Measurements from ENCODE around the gene TSHZ1.

The TSHZ1 gene

DNA sequence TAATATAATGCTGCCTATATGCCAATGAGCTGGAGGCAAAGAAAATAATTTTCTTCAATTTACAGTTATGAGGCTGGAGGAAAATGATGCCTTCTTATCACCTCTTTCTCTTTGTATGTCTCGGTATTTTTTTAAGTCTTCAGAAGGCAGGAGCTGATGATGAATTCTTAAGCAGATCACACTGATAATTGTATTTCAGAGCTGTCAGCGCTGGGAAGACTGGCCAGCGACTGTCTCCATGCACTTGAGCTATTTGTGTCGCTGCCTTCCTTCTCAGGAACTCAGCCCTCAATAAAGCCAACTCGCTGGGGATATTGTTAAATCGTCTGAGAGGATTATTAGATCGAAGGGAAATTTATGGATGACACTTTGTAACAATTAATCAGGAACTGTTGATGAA is 42.0 kb upstream of the TSHZ1 start:
- H3K9me3 ChIP-seq (ENCODE audit: low read length), result no peaks in the 10 kb centered on the region
- H3K9me2 ChIP-seq (ENCODE audit: low read depth, low read length), result no peaks in the 10 kb centered on the region
- no peaks in the 10 kb centered on the region for H3K79me2 ChIP-seq (ENCODE audit: insufficient read depth, low read length)
- no peaks in the 10 kb centered on the region for H3K4me1 ChIP-seq (ENCODE audit: insufficient read depth, low read length, severe bottlenecking)
- H3K27me3 ChIP-seq (ENCODE audit: insufficient read depth, low read length), result no peaks in the 10 kb centered on the region
- no peak overlapping the region for H3K4me2 ChIP-seq (ENCODE audit: low read length)
- no peaks in the 10 kb centered on the region for H3F3A ChIP-seq (ENCODE audit: insufficient read depth, low read length)
- no peaks in the 10 kb centered on the region for H4K20me1 ChIP-seq (ENCODE audit: insufficient read depth, low read length)
- H3K27ac ChIP-seq (ENCODE audit: low read depth, low read length, poor library complexity, severe bottlenecking), result no peak overlapping the region
- no peak overlapping the region for H3K4me3 ChIP-seq (ENCODE audit: low read depth, low read length, poor library complexity, severe bottlenecking)
- H3K36me3 ChIP-seq (ENCODE audit: insufficient read depth, low read length), result no peaks in the 10 kb centered on the region
- H3K9ac ChIP-seq (ENCODE audit: low read length), result no peak overlapping the region
- no peak overlapping the region for H2AFZ ChIP-seq (ENCODE audit: low read length)
- no peak for TF ChIP-seq EZH2 (IDR thresholded peaks at IDR 0.05; ENCODE audit: borderline replicate concordance, low read length)
- TF ChIP-seq, protein P1, sequence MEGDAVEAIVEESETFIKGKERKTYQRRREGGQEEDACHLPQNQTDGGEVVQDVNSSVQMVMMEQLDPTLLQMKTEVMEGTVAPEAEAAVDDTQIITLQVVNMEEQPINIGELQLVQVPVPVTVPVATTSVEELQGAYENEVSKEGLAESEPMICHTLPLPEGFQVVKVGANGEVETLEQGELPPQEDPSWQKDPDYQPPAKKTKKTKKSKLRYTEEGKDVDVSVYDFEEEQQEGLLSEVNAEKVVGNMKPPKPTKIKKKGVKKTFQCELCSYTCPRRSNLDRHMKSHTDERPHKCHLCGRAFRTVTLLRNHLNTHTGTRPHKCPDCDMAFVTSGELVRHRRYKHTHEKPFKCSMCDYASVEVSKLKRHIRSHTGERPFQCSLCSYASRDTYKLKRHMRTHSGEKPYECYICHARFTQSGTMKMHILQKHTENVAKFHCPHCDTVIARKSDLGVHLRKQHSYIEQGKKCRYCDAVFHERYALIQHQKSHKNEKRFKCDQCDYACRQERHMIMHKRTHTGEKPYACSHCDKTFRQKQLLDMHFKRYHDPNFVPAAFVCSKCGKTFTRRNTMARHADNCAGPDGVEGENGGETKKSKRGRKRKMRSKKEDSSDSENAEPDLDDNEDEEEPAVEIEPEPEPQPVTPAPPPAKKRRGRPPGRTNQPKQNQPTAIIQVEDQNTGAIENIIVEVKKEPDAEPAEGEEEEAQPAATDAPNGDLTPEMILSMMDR (IDR thresholded peaks at IDR 0.05; ENCODE audit: low read length), result no peak

- Histone ChIP-seq H3K4me2 (ENCODE audit: low read length) (no peak overlapping the region), H3K9me2 (ENCODE audit: low read depth, low read length) (no peaks in the 10 kb centered on the region), H3F3A (ENCODE audit: insufficient read depth, low read length) (no peaks in the 10 kb centered on the region), H3K9me3 (ENCODE audit: low read length) (no peaks in the 10 kb centered on the region), H3K4me1 (ENCODE audit: insufficient read depth, low read length, severe bottlenecking) (no peaks in the 10 kb centered on the region), H4K20me1 (ENCODE audit: insufficient read depth, low read length) (no peaks in the 10 kb centered on the region), H3K4me3 (ENCODE audit: low read depth, low read length, poor library complexity, severe bottlenecking) (no peak overlapping the region), H2AFZ (ENCODE audit: low read length) (no peak overlapping the region), H3K27me3 (ENCODE audit: insufficient read depth, low read length) (no peaks in the 10 kb centered on the region), H3K36me3 (ENCODE audit: insufficient read depth, low read length) (no peaks in the 10 kb centered on the region), H3K79me2 (ENCODE audit: insufficient read depth, low read length) (no peaks in the 10 kb centered on the region), H3K27ac (ENCODE audit: low read depth, low read length, poor library complexity, severe bottlenecking) (no peak overlapping the region), H3K9ac (ENCODE audit: low read length) (no peak overlapping the region)
- TF ChIP-seq EZH2 (IDR thresholded peaks at IDR 0.05; ENCODE audit: borderline replicate concordance, low read length), result no peak
- TF ChIP-seq, protein P1 (IDR thresholded peaks at IDR 0.05; ENCODE audit: low read length), result no peak
These were observed 41.2 kb upstream of the TSHZ1 start for GRCh38 chr18:75169411-75169810.

GRCh38 chr18:75170022-75170789 is 40.4 kb upstream of the TSHZ1 start:
- Histone ChIP-seq H3K9me3 (ENCODE audit: low read length) (no peaks in the 10 kb centered on the region), H3K4me2 (ENCODE audit: low read length) (no peak overlapping the region), H3K9ac (ENCODE audit: low read length) (no peak overlapping the region), H3K4me3 (ENCODE audit: low read depth, low read length, poor library complexity, severe bottlenecking) (no peak overlapping the region), H3K4me1 (ENCODE audit: insufficient read depth, low read length, severe bottlenecking) (no peaks in the 10 kb centered on the region), H3K36me3 (ENCODE audit: insufficient read depth, low read length) (no peaks in the 10 kb centered on the region), H3F3A (ENCODE audit: insufficient read depth, low read length) (no peaks in the 10 kb centered on the region), H3K9me2 (ENCODE audit: low read depth, low read length) (no peaks in the 10 kb centered on the region), H2AFZ (ENCODE audit: low read length) (no peak overlapping the region), H3K79me2 (ENCODE audit: insufficient read depth, low read length) (no peaks in the 10 kb centered on the region), H4K20me1 (ENCODE audit: insufficient read depth, low read length) (no peaks in the 10 kb centered on the region), H3K27ac (ENCODE audit: low read depth, low read length, poor library complexity, severe bottlenecking) (no peak overlapping the region), H3K27me3 (ENCODE audit: insufficient read depth, low read length) (no peaks in the 10 kb centered on the region)
- no peak for TF ChIP-seq EZH2 (IDR thresholded peaks at IDR 0.05; ENCODE audit: borderline replicate concordance, low read length)
- TF ChIP-seq, protein P1 (IDR thresholded peaks at IDR 0.05; ENCODE audit: low read length), result no peak; the same call in 1 of the 2 replicates
